Natural killer cell (primary cell): Measurements from ENCODE around the gene SMPD4. TPM values are rescaled to one million over a fixed set of nuclear protein-coding genes. Genes with fewer than 3 reads are reported as not detected.
"Not testable (repeated sequence)": the region's sequence is repeated elsewhere in the genome, so short reads cannot be mapped to it uniquely, and the experiment has no call there.

ENCODE experiments used
- ATAC-seq, 3 donors: fragments of 150-1000 bp in 2 of 3; fragments of 200-7000 bp in 1 of 3; cut with Tn5 transposase; 1 replicate in 1 of 3; 2 replicates in 2 of 3; pipeline ENCODE4 v1.10.0; 2021; ENCODE audit warnings: mild to moderate bottlenecking in 2 of 3, moderate library complexity in 2 of 3
- DNase-seq, 2 donors: peaks; one replicate each; pipeline versions ENCODE4 v3.0.0 to v3.0.0-alpha.2; 2013 to 2021; ENCODE audit warnings: mixed read lengths in 1 of 2
- H3K27ac ChIP-seq: one replicate; pipeline ENCODE4 v1.5.1; 2013; ENCODE audit warnings: mild to moderate bottlenecking, low read length
- H3K27me3 ChIP-seq: one replicate; pipeline ENCODE4 v1.6.1; 2013; ENCODE audit warnings: low read length; ENCODE audit not compliant: control insufficient read depth, insufficient read depth
- H3K36me3 ChIP-seq: one replicate; pipeline ENCODE4 v1.6.1; 2013; ENCODE audit warnings: low read length; ENCODE audit not compliant: control insufficient read depth, insufficient read depth
- H3K4me1 ChIP-seq: one replicate; pipeline ENCODE4 v1.6.1; 2013; ENCODE audit warnings: low read length; ENCODE audit not compliant: control insufficient read depth, insufficient read depth
- H3K4me3 ChIP-seq: one replicate; pipeline ENCODE4 v1.5.1; 2013; ENCODE audit warnings: low read length
- H3K9me3 ChIP-seq: one replicate; pipeline ENCODE4 v1.6.1; 2013; ENCODE audit warnings: low read length; ENCODE audit not compliant: control insufficient read depth, insufficient read depth
- H3K27ac Mint-ChIP-seq, 2 donors: one replicate each; pipeline ENCODE4 v1.8.0; 2022; ENCODE audit warnings: mild to moderate bottlenecking in 2 of 2, mixed read lengths in 2 of 2, moderate library complexity in 1 of 2
- H3K27me3 Mint-ChIP-seq, 2 donors: one replicate each; pipeline ENCODE4 v1.8.0; 2022; ENCODE audit warnings: low read depth in 2 of 2, mixed read lengths in 2 of 2
- H3K36me3 Mint-ChIP-seq: one replicate; pipeline ENCODE4 v1.8.0; 2022; ENCODE audit warnings: mixed read lengths
- H3K4me1 Mint-ChIP-seq, 2 donors: one replicate each; pipeline ENCODE4 v1.8.0; 2022; ENCODE audit warnings: mixed read lengths in 2 of 2
- H3K4me3 Mint-ChIP-seq: one replicate; pipeline ENCODE4 v1.8.0; 2022; ENCODE audit warnings: mild to moderate bottlenecking, moderate library complexity, mixed read lengths
- H3K9me3 Mint-ChIP-seq, 2 donors: one replicate each; pipeline ENCODE4 v1.8.0; 2022; ENCODE audit warnings: mixed read lengths in 2 of 2
- CTCF ChIP-seq: fragments of 200-600 bp; IDR thresholded peaks from one replicate; pipeline ENCODE4 v1.8.0; 2022; ENCODE audit warnings: antibody characterized with exemption
- WGBS: methylation state at CpG from one replicate; pipeline ENCODE4 v1.1.7; 2013; ENCODE audit warnings: missing lambda C conversion rate; ENCODE audit not compliant: insufficient coverage; 5-methylcytosine and 5-hydroxymethylcytosine counted together
- intact Hi-C: fragments of 100-400 bp; cut with micrococcal nuclease; formaldehyde crosslinking; loops from one replicate; pipeline ENCODE4 v1.14.2; 2022
- total RNA-seq, 4 donors: library from RNA; stranded (reverse); fragments of 120-200 nt in 1 of 4; gene quantifications; one replicate each; pipeline versions ENCODE4 v1.2.3 to v1.2.4, GENCODE V29; 2013 to 2022

SMPD4 gene
- total RNA-seq, 3 donors from 2014 or later (not counting 1 experiment from before 2014, with no cell fraction given), result 77.8 to 81.8 (median 79.0) TPM

GRCh38 chr2:130165293-130166016 lies 15.9 kb downstream of the SMPD4 start:
- Mint-ChIP-seq H3K27ac (no peak overlapping the region), H3K4me1 (peaks cover 7 to 10% of the 10 kb centered on the region in 2 donors), H3K36me3 (no peaks in the 10 kb centered on the region), H3K4me3 (no peak overlapping the region), H3K27me3 (no peaks in the 10 kb centered on the region), H3K9me3 (no peaks in the 10 kb centered on the region)
- TF ChIP-seq CTCF, result no peak
- Histone ChIP-seq H3K4me3 (no peak overlapping the region), H3K36me3 (peaks cover 29% of the 10 kb centered on the region), H3K27ac (no peak overlapping the region), H3K9me3 (no peaks in the 10 kb centered on the region), H3K27me3 (no peaks in the 10 kb centered on the region), H3K4me1 (no peaks in the 10 kb centered on the region)
- DNase-seq (no peak), ATAC-seq (no peak)
- 93% methylated on average over 8 of the region's 8 CpGs for WGBS
- intact Hi-C loops, result no loop called here

DNA sequence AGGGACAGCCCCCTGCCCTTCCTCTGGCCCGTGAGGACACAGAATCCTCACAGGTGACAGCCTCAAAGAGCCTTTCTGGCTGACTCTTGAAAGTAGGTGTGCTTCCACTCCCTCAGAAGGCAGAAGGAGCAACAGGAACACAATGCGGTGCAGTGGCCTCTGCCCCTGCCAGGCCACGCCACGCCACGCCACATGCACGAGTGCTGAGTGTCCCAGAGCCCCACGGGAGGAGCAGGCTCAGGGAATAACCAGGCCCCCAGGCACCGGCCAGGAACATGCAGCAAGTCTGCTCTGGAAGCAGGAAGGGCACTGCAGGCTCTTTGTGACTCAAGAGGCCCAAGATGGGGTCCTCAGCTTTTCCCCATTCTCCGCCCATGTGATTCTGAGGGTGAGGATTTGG lies 18.4 kb downstream of the SMPD4 start:
- Mint-ChIP-seq H3K27ac (no peak overlapping the region), H3K27me3 (no peaks in the 10 kb centered on the region), H3K36me3 (no peaks in the 10 kb centered on the region), H3K4me1 (peaks cover 7 to 12% of the 10 kb centered on the region in 2 donors), H3K4me3 (no peak overlapping the region), H3K9me3 (no peaks in the 10 kb centered on the region)
- DNase-seq (no peak), ATAC-seq (no peak)
- TF ChIP-seq CTCF, result no peak
- Histone ChIP-seq H3K27ac (no peak overlapping the region), H3K9me3 (no peaks in the 10 kb centered on the region), H3K27me3 (no peaks in the 10 kb centered on the region), H3K4me1 (peaks cover 12% of the 10 kb centered on the region), H3K36me3 (peaks cover 26% of the 10 kb centered on the region), H3K4me3 (no peak overlapping the region)
- intact Hi-C loops, result no loop called here
- WGBS, result 97% methylated on average over 8 of the region's 9 CpGs

GRCh38 chr2:130162486-130162885 lies 18.9 kb downstream of the SMPD4 start:
- Histone ChIP-seq H3K36me3 (peaks cover 23% of the 10 kb centered on the region), H3K4me1 (peaks cover 17% of the 10 kb centered on the region)
- H3K4me3 ChIP-seq, ATAC-seq, H3K27ac ChIP-seq, H3K27me3 Mint-ChIP-seq, H3K27me3 ChIP-seq, H3K9me3 Mint-ChIP-seq, H3K4me3 Mint-ChIP-seq, DNase-seq, H3K36me3 Mint-ChIP-seq, intact Hi-C loops, H3K27ac Mint-ChIP-seq, H3K9me3 ChIP-seq: not testable (repeated sequence)
- WGBS, result 94% methylated on average over 6 of the region's 7 CpGs
- H3K4me1 Mint-ChIP-seq, result peaks cover 10 to 15% of the 10 kb centered on the region in 2 donors

- H3K4me3 Mint-ChIP-seq, H3K9me3 ChIP-seq, H3K36me3 Mint-ChIP-seq, H3K27ac Mint-ChIP-seq, DNase-seq, H3K27me3 Mint-ChIP-seq, H3K9me3 Mint-ChIP-seq, H3K4me3 ChIP-seq, intact Hi-C loops, H3K27ac ChIP-seq, H3K27me3 ChIP-seq, ATAC-seq: not testable (repeated sequence)
- 92% methylated on average over 24 of the region's 25 CpGs for WGBS
- H3K4me1 Mint-ChIP-seq, result peaks cover 10 to 14% of the 10 kb centered on the region in 2 donors
- peaks cover 18% of the 10 kb centered on the region for H3K36me3 ChIP-seq
- H3K4me1 ChIP-seq, result peaks cover 21% of the 10 kb centered on the region
Measured at GRCh38 chr2:130160838-130161705, 20.3 kb downstream of the SMPD4 start.
